GM12872 (cell line): ENCODE results near the gene THBS1.

Experiments
- TF ChIP-seq, protein P1 (sequence below): IDR thresholded peaks from 3 replicates; pipeline ENCODE4 v1.5.1; 2011; ENCODE audit warnings: low read depth, mild to moderate bottlenecking, low read length, moderate library complexity; ENCODE audit not compliant: insufficient read depth

The THBS1 gene

DNA sequence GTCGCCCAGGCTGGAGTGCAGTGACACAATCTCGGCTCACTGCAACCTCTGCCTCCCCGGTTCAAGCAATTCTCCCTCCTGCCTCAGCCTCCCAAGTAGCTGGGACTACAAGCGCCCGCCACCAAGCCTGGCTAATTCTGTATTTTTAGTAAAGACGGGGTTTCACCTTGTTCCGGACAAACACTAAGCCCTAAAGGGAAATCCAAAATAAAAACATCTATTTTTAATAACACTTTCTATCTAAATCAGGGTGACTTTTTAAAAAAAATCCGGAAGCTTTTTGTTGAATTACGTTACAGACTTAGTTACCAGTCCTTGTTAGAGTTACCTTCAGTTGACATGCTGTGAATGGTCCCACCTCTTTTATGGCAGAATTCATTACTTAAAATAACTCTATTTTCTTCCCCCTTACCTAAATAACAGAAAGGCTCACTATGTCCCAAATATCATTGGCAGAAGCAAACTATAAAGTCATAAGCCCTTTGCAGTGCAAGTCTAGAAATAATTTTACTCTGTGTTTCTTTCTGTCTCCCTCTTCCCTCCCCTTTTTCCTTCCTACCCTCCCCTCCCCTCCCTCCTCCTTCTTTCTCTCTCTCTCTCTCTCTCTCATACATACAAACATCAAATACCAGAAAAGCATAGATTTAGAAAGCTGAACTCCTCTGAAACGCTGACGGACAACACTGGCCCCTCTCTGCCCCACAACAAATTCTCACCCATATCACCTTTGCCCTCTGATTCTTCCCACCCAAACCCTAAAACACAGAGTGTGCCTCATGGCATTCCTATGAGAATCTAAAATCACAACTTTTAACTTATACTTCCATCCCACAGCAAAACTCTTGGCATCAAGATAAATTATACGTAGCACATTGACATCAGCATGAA lies 18.3 kb downstream of the THBS1 start:
- TF ChIP-seq, protein P1, sequence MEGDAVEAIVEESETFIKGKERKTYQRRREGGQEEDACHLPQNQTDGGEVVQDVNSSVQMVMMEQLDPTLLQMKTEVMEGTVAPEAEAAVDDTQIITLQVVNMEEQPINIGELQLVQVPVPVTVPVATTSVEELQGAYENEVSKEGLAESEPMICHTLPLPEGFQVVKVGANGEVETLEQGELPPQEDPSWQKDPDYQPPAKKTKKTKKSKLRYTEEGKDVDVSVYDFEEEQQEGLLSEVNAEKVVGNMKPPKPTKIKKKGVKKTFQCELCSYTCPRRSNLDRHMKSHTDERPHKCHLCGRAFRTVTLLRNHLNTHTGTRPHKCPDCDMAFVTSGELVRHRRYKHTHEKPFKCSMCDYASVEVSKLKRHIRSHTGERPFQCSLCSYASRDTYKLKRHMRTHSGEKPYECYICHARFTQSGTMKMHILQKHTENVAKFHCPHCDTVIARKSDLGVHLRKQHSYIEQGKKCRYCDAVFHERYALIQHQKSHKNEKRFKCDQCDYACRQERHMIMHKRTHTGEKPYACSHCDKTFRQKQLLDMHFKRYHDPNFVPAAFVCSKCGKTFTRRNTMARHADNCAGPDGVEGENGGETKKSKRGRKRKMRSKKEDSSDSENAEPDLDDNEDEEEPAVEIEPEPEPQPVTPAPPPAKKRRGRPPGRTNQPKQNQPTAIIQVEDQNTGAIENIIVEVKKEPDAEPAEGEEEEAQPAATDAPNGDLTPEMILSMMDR, result no peak

DNA sequence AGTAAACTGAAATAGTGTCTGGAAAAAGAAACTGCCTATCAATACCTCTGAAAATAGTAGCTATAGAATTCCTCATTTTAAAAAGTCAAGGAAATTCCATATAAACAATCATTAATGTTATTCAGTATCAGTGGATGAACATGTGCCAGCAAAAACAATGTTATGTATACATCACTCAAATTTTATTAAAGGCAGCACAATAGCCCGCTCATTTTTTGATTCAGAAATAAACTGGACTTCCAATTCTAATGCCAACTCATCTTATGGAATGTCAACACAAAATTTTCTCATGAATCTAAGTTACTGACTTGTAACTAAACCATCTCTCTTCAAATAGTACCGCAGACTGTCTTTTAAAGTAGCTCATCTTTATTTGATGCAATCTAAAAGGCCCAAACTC lies 19.0 kb downstream of the THBS1 start:
- TF ChIP-seq, protein P1, result no peak

DNA sequence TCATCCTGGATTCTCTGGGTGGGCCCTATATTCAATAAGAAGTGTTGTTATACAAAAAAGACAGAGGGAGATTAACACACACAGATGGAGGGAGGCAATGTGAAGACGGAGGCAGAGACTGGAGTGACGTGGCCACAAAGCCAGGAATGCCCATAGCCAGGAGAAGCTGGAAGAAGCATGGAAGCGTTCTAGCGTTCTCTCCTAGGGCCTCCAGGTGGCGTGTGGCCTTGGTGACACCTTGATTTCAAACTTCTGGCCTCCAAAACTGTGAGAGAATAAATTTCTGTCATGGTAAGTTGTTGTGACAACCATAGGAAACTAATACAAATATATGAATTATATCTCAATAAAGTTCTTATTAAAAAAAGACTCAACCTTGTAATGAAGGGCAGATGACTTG lies 21.3 kb downstream of the THBS1 start:
- TF ChIP-seq, protein P1, result peak; percentile 17; the same call in 1 of the 3 replicates

DNA sequence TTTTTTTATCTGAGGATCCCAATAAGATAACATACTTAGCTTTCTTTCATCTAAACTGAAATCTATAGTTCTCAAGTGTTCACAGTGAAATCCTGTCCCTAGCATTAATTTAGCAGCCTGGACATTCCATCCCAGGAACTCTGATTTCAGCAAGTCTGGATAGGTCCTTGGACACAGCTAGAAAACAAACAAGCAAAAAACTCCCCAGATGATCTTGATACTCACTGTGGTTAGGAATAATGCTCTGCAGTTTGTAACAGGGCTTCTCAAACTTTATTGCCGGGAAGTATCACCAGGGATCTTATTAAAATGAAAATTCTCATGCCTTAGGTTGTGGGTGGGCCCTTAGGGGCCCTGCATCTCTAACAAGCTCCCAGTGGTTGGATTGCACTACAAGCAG lies 24.3 kb downstream of the THBS1 start:
- TF ChIP-seq, protein P1, result no peak

DNA sequence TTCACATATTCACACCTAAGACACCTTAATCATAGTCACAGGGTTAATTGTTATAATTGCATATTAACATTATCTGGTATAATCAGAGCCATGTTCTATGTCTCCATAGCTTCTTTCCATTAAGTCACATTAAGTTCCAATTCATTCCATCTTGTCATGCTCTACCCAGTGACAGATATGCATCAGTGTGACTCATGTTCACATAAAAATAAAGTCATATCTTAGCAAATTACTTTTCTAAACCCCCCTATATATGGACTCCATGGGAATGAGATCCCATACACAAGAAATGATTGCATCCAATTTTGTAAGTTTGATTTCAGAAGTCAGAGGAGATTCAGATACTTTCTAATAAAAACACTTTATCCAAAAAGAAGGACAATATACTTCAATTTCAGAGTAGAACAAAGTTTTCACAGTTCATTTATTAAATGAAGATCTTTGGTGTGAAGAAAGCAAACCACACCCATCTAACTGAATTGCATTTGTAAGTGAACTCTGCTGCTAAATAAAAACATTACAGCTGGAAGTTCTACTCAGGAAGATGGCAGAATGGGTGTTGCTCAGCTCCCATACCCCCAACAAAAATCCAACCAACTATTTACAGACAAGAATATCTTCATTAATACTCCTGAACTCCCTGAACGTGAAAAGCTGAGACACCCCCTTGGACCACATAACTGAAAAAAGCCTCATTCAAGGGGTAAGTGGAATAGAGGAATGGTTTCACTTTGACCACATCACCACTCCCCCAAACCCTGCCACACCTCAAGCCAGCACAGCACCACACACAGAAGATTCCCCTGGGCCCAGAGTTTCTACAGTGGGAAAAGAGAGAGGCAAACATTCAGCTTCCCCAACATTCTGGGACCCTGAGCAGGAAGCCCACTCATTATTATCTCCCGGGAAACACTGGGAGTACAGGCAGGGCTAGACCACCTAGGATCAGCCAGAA lies 27.6 kb downstream of the THBS1 start:
- TF ChIP-seq, protein P1, result no peak

DNA sequence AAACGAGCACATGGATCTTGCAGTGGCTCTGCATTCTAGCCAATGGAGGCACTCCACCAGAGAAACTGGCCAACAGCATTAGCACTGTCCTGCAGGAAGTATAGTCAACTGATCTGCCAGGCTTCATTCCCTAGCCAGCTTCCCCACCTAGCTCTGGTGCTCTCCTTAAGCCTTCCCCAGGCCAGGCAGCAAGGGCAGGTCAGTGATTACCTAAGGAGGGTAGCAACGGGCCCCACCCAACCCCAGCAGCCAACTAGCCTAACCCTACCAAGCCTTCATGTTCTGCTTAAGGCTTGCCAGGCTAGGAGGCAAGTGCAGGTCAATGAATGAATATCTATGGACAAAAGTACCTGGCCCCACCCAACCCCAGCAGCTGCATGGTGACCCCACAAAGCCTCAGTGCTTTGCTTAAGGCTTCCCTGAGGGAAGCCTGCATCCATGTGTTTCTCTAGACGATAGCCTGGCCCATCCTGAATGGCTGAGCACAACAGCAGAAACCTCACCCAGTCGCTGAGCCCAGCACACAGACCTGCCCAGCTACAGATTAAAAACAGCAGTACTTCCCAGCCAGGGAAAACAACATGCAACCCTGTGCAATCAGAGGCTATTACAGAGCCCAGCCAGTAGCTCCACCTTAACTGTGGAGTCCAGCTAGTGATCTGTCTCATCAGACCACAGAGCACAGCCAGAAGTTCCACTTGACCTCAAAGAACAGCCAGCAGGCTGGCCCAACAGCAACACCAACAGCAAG lies 28.5 kb downstream of the THBS1 start:
- TF ChIP-seq, protein P1, result no peak
